HG02678 (cell line): Measurements from ENCODE around the gene SLC24A4.

Experiments
- ATAC-seq: cut with Tn5 transposase; IDR thresholded peaks from one replicate; pipeline ENCODE4 v1.9.1; 2021; ENCODE audit warnings: mild to moderate bottlenecking, moderate library complexity; ENCODE audit not compliant: unreplicated experiment

Gene SLC24A4

DNA sequence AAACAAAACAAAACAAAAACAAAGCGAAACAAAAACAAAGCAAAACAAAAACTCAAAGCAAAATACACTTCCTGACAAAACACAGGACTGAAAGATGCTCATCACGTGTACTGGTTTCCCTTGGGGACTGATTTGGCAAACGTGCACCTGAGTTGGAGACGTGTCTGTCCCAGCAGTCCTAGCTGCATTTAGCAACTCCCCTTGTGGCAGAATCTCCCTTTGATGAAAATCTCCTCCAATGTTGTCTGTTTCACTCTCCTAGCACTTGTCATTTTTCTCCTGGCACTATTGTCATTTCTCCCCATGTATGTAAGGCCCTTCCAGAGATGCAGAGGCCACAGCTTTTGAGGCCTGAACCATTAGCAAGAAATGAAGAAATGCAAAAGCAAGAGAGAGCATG is 6.8 kb upstream of the SLC24A4 start:
- ATAC-seq = no peak

DNA sequence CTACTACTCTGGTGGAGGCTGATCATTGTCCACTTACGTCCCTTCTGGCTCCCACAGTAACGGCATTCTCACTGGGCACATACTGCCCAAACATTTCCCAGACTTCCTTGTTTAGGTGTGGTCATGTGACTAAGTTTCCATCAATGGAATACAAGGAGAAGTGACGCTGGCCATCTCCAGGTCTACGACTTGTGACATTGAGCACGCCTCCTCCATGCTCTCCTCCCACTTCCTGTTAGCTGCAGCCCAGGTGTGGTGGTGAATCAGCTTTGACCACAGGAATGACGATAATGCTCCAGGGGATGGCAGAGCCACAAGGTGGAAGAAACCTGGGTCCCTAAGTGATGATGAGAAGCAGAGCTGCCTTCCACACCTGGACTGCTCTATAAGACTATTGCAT is 6.0 kb upstream of the SLC24A4 start:
- ATAC-seq = no peak

DNA sequence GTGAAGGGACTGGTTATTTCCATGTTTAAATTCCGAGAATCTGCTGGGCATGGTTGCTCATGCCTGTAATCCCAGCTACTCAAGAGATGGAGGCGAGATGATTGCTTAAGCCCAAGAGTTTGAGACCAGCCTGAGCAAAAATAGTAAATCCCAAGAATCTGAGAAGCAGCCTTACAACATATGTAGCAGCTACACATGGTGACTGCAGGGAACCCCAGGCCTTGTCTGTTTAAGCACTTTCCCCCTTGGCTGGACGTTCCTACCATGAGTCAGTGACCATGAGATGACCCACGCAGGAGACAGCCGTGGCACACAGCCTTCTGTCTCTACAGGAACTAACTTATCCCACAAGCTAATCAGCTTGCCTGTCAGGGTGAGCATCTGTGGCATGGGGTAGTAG is 5.5 kb upstream of the SLC24A4 start:
- ATAC-seq = no peak

DNA sequence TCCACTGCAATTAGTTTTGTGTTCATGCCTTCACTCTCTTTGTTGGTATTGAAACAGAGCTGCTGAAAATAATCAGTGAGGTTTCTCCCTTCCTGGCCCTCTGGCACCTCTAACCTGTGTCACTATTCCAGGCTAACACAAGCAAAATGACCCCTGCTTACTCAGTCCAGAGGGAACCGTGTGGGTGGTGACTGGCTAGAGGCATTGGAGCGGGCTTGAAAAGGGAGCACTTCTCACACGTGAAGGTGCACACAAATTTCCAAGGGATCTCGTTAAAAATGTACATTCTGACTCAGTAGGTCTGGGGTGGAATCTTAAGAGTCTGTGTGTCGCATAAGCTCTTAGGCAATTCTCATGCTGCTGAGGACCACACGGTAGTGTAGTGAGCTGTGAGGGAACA is 1.3 kb upstream of the SLC24A4 start:
- no peak for ATAC-seq

DNA sequence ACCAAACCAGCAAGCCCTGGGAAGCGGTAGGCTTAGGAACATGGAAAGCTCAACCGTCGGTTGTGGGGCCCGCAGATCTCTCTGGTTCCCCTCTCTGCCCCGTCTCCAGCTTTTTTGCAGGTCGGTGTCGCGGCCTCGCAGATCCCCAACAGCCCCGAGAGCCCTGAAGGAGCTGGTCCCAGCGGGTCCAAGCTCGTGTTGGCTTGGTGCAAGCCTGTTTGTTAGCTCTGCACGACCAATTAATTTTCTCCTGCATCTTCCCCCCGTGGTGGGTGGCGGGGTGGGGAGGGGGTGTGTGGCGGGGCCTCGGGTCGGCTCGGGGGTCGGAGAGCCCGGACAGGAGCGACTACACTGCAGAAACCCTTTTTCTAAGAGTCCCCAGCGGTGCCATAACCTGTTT is 449 bp upstream of the SLC24A4 start:
- ATAC-seq = no peak

DNA sequence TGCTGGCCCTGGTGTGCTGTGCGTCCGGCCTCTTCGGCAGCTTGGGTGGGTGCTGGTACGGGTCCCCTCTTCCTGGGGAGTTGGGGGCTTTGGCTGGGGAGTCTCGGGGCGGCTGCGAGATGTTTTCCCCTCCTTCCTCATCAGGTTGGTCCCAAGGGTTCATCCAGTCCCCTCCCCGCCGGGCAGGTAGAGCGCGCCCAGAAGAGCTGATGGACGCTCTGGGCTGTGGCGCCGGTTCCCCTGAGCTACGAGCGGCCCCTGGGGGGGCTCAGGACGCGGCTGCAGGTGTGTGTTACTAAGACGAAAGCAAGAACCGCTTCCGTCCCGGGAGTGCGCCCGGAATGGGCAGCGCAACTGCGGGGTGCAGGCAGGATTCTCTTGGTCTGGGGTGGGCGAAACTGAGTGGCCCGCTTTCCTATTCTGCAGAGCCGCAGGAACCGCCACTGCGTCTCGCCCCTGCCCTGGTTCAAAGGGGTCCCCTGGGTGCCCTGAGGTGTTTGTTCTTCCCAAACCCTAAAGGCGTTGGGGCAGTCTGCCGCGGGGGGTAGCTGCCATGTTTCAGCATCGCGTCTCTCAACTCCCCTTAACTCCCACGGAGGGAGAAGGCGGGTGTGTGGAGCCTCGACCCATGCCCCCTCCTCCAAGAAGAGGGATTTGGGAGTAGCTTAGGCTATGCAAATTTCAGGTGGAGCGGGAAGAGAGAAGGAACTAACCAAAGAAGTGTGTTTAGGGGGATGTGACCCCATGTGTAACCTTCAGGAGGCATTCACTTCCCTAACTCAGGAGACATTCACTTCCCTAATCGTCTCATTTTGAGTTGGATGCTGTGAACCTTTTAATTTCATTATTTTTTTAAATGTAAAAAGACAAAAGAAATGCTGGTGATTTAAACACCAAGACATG is 1.2 kb downstream of the SLC24A4 start:
- ATAC-seq = no peak

DNA sequence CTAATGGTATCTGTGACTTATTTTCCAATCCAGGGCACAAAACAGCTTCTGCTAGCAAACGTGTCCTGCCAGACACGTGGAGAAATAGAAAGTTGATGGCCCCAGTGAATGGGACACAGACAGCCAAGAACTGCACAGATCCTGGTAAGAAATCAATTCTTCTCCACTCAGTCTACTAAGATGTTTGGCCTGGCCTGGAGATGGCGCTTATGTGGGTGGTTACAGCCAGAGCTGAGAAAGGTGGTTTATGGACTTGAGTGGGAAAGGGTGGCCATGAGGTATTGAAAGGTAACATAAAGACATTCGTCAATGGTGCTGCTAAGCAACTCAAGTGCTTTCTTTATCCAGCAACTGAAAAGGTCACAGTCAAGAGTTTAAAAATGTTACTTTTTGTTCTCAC is 2.9 kb downstream of the SLC24A4 start:
- ATAC-seq = no peak

DNA sequence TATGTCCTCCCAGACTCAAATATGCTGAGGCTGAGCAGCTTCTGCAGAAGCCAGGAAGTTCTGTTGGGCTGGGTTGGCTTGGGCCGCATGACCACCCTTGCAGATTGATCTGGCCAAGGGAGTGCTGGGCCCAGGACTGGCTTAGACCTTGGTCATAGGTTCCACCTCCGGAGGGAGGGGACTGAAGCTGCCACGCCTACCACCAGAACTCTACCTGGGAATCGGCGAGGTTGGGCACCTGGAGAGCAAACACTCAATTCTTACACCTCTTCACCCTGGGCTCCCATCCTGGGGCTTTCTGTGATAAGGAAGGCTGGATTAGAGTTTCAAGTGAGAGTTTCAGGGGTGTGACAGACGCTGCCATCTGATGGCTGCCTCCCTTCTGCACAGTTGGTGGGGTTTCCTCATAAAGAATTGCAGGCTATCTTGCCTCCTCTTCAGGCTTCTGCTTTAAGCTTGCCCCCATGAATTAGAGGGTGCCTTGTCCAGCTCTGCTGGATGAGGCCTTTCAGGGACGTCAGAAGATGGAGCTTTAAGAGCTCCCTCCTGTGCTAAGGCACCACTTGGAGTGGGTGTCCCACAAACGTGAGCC is 5.8 kb downstream of the SLC24A4 start:
- no peak for ATAC-seq

DNA sequence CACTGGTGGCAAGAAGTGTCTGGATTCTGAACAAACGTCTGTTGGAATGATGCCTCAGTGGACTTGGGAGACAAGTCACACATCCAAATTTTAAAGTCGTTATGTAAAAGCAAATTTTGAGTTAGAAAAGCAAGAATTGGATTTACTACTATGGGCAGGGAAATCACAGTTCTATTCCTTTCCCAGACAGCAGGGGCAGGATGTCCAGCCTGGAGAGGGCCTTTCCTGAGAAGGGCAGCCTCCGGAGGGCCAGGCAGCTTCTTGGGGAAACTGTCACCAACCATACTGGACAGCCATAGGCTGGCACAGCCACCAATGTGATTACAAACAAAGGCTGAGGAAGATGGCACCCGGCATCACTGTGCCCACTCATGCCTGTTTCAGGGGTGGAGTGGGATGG is 11.1 kb downstream of the SLC24A4 start:
- no peak for ATAC-seq

DNA sequence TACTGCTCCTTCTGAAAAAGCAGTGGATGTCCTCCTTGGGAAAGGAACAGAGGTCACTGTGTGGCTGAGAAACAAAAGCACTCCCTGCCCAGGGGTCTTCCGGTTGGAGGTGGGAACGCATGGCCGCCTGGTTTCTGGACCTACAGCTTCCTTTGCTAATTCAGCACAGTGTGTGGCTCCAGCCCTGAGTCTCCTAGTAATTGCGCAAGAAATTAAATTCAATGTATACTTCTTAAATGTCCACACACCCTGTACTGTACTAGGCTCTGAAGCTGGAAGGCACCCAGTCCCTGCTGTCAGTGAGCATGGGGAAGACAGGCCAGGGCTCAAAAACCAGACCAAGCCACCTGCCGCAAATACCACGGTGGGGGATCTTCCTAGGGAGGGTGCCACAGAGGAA is 13.4 kb downstream of the SLC24A4 start:
- ATAC-seq = no peak

DNA sequence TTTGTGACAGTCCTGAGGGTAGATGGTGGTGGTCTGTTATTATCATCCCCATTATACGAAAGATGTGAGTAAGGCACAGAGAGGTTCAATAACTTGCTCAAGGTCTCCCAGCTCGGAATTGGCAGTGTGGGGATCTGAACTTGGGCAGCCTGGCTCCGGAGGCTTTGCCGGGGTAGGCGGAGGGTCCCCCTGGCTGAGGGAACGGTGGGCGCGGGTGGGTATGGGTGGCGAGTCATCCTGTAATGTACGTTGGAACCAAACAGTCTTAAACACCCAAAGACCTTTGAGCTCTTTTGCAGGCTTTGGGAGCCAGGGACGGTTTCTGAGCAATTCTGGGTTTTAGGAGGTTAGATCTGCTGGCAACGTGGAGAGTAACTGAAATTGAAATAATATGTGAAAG is 16.5 kb downstream of the SLC24A4 start:
- no peak for ATAC-seq

DNA sequence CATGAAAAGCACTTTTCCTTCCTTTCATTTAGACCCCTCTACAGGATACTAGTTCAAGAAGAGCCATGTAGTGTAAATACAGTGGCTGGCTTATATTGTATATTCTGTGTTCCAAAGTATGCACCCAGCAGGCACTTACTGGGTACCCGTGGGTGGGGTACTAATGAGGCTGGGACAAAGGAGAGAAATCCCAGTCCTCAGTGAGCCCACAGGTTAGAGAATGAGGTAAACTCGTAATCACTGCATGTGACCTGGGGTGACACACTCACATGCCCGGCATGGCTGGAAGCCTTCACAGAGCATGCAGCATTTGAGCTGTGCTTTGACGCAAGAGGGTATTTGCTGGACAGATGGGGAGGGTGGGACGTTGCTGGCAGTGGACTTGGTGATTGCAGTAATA is 17.1 kb downstream of the SLC24A4 start:
- no peak for ATAC-seq

DNA sequence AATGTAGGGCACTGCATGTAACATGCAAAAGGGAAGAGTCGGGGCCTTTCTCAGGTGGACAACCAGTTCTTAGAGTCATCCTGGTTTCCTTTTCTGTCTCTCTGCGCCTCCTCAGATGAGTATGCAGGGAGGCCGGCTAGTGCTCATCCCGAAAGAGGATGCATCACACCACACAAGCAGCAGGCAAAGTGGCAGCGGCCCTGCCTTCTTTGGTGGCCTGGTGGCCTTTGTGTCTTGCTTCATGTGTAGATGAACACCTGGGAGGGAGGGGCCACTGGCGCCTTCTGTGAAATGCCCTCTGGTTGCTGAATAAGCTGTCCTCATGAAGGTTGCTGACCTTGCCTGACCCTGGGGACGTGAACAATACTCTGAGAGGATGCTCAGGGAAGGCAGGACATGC is 18.0 kb downstream of the SLC24A4 start:
- ATAC-seq = no peak

DNA sequence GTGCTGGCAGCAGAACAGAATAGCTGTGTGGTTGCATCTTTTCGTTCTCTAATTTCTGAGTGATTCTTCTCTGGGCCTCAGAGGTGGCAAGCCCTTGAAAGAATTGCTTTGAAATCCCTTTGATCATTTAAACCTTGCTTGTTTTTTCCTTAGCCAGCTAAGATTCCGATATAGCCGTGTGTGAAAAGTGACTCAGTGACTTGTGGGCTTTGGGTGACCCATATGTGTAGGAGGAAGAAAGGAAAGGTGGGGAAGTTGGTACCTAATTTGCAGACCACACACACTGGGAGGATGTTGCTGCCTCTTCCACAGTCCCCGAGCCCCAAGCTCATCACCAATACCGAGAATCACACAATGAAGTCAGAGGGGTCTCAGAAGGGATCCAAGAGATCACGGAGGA is 18.8 kb downstream of the SLC24A4 start:
- no peak for ATAC-seq

DNA sequence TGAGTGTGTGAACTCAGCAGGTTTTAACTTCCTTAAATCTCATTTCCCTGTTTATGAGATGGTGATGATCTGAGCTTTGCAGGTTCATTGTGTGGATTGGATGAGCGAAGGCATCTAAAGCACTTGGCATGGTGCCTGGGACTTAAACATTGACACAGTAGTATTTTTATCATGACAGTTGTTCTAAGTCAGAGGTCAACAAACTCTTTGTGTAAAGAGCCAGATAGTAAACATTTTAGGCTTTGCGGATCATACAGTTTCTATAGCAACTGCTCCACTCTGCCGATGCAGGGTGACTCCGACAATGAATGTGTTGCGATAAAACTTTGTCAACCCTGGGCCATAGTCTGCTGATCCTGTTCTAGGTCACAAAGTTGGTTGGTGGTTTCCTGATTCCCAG is 25.2 kb downstream of the SLC24A4 start:
- no peak for ATAC-seq

DNA sequence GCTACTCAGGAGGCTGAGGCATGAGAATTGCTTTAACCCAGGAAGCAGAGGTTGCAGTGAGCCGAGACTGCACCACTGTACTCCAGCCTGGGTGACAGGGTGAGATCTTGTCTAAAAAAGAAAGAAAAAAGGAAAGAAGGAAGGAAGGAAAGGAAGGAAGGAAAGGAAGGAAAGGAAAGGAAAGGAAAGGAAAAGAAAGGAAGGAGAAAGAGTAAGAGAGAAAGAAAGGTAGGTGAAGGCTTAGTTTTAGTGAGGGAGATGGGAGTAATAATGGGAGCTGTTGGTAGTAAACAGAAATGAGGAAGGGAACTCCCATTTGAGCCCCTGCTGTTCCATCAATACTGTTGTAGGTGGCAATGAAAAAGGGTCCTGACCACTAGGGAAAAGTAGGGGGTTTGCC is 28.8 kb downstream of the SLC24A4 start:
- no peak for ATAC-seq

DNA sequence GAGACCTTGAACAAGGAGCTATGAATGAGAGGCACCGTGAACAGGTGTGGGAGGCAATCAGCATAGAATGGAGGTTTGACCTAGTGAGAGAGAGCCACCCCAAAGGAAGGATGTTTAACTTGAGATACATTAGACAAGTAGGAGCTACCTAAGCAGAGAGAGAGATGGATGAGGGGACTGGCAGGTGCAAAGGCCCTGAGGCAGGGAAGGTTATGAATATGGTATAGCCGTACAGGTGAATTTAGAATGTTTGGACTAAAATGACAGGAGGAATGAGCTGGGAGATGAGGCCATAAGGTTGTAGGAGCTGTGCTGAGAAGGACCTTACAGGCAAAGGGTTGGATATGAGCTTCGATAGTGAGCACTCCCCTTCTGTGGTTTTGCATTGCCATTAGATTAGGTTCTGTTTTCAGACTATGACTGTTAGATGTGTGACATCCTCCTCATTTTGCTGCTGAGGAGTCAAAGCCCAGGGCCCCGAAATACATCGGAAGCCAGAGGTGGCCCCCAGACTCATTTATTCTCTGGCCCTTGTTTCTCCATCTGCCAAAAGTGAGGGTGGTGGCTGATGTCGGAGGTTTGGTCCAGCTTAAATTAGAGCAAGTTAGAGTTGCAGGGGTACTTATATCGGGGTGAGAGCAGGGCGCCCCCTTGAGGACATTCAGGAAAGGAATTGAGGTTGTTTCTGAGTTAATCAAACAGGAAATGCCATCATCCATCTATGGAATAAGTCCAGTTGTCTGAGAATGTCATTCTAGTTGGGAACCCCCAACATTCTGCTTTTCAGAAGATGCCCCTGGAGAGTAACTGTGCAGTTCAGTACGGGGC is 29.4 kb downstream of the SLC24A4 start:
- no peak for ATAC-seq

DNA sequence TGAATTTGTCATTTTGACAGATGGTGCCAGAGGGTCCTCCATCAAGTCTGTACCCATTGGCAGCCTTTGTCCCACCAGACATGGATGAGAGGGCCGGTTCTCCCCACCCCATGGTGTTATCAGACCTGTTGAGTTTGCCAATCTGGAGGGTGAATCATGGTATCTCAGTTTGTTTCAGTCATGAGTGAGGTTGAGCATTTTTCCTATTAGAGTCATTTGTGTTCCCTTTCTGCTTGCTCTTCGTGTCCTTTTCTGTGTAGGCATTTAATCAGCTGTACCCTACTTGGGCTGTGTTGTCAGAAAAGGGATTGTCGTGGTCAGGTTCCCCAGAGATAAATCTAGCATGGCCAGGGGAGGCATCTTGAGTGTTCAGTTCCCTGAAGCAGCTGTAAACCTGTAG is 30.5 kb downstream of the SLC24A4 start:
- ATAC-seq = no peak

DNA sequence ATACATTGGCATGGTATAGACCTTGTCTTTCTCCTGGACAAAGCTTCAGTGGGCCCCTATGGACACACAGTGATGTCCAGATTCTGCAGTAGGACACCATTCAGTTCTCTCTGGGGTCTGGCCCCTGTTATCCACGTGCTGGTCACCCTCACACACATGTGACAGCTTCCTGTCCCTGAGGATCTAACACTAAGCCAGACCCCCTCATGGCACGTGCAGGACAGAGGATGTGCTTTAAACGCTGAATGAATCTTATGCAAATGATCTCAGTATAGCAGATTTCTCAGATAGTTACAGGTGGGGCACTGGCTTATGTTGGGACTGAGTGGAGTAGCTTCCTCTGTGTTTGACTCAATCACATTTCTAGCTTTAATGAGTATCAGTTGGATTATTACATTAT is 33.7 kb downstream of the SLC24A4 start:
- no peak for ATAC-seq

DNA sequence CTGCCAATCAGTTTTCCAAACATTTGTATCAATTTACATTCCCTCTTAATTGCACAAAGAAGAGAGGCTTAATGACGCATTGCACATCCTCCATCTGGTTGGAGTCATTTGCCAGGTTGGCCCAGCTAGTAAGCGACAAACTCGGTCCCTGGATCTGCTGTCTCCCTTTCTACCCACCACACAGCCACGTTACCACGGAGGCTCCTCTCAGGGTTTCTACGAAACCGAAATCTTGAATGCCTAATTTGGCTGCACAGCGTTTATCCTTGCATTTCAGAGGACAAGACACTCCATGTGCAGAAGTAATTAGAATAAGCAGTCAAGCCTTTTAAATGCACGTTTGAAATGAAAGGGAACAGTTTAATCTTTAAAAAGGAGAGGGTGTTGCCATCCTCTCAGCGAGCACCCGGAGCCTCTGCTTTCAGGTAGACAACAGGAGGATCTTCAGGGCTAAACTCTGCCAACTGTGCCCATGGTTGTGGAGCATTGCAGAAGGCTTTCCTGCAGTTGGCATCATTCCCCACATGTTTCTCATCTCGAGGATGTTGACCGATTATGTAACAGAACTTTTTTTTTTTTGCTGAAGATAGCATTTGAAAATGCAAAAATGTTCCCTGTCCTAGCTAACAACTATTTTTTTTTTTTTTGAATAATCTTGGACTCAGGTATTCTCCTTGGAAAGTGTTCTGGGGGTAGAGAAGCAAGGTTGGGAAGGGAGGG is 37.8 kb downstream of the SLC24A4 start:
- no peak for ATAC-seq

DNA sequence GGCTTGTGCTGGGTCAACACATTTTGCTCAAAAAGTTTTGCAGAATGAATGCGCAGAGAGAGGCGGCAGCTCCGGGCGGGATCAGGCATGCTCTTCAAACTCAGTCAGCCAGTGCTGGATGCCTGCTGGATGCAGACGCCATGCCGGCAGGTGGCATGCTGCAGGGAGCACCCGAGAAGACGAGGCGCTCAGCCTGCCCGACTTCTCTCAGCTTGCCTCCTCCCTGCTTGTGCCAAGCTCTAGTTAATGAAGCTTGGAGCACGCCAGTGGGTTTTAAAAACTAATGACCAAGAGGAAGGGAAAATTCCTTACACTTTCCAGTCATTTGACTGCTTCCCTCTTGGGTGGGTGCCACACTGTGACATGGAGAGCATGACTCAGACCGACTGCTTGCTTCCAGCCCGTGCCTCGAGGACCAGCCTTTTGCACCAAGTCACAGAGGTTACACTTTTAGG is 39.8 kb downstream of the SLC24A4 start:
- no peak for ATAC-seq
